MM.1S (cell line): ENCODE measurements around the gene TMEM179.

Experiments
- CTCF ChIP-seq: fragments of 300-600 bp; sonication (generic); IDR thresholded peaks from 2 replicates; pipeline ENCODE4 v1.5.1; 2016; ENCODE audit warnings: antibody characterized with exemption, low read length, mixed read lengths
- EZH2phosphoT487 ChIP-seq: fragments of 300-600 bp; sonication (generic); IDR thresholded peaks from 2 replicates; pipeline ENCODE4 v1.6.1; 2018; ENCODE audit warnings: antibody characterized with exemption, low read length

- TF ChIP-seq CTCF, result no peak
- TF ChIP-seq EZH2phosphoT487, result no peak
Observed at GRCh38 chr14:104585966-104586697, 18.4 kb downstream of the TMEM179 start.
